Adrenal gland (tissue), 5 donors: ENCODE measurements around the gene FGD2.

ENCODE experiments used
- POLR2A ChIP-seq, 2 donors: fragments of 450-650 bp; IDR thresholded peaks; one replicate each; pipeline ENCODE4 v1.6.1; 2017; ENCODE audit warnings: antibody characterized with exemption in 2 of 2, mild to moderate bottlenecking in 2 of 2, moderate library complexity in 1 of 2
- TF ChIP-seq, protein P1 (sequence below), 6 experiments: fragments of 450-650 bp in 4 of 6; fragments of 200-600 bp in 2 of 6; sonication (generic) in 1 of 6; IDR thresholded peaks; 1 replicate in 5 of 6; 2 replicates in 1 of 6; pipeline versions ENCODE4 v1.5.1 to v1.8.0; 2016 to 2021; ENCODE audit warnings: antibody characterized with exemption in 6 of 6, mild to moderate bottlenecking in 2 of 6, moderate library complexity in 1 of 6
- donor health status: DM: no; HTN: no; CAD: no.

GRCh38 chr6:37032239-37032638 is 26.8 kb downstream of the FGD2 start:
- TF ChIP-seq, protein P1, sequence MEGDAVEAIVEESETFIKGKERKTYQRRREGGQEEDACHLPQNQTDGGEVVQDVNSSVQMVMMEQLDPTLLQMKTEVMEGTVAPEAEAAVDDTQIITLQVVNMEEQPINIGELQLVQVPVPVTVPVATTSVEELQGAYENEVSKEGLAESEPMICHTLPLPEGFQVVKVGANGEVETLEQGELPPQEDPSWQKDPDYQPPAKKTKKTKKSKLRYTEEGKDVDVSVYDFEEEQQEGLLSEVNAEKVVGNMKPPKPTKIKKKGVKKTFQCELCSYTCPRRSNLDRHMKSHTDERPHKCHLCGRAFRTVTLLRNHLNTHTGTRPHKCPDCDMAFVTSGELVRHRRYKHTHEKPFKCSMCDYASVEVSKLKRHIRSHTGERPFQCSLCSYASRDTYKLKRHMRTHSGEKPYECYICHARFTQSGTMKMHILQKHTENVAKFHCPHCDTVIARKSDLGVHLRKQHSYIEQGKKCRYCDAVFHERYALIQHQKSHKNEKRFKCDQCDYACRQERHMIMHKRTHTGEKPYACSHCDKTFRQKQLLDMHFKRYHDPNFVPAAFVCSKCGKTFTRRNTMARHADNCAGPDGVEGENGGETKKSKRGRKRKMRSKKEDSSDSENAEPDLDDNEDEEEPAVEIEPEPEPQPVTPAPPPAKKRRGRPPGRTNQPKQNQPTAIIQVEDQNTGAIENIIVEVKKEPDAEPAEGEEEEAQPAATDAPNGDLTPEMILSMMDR (IDR thresholded peaks at IDR 0.05): no peak
- no peak for TF ChIP-seq POLR2A (IDR thresholded peaks at IDR 0.05)
